OCI-LY7 (cell line): ENCODE measurements around the gene LTB. TPM values are rescaled to one million over a fixed set of nuclear protein-coding genes. Genes with fewer than 3 reads are reported as not detected.

Experiments
- BruUV-seq: library from RNA; stranded (reverse); fragments of 400-500 nt; replicated peaks from 2 replicates; lab custom pipeline; 2021; lab: Mats Ljungman, UMichigan
- CTCF ChIA-PET: fragments of 300-600 bp; sonication (Branson Sonifier 250); formaldehyde crosslinking; loops from one replicate; lab custom pipeline; 2022; ENCODE audit warnings: antibody characterized with exemption; ENCODE audit not compliant: unreplicated experiment; lab: Charles Lee
- POLR2A ChIA-PET: fragments of 300-600 bp; sonication (Branson Sonifier 250); formaldehyde crosslinking; loops from one replicate; lab custom pipeline; 2022; ENCODE audit warnings: antibody characterized with exemption; lab: Charles Lee
- DNase-seq: peaks from one replicate; pipeline ENCODE4 v3.0.0-alpha.2; 2015; ENCODE audit warnings: low spot score
- H2AFZ ChIP-seq: fragments of 200-600 bp; sonication (generic), shearing (Covaris generic); 2 replicates; pipeline ENCODE4 v1.6.1; 2014; ENCODE audit warnings: mild to moderate bottlenecking, antibody characterized with exemption, low read length, moderate library complexity
- H3K27ac ChIP-seq: fragments of 200-600 bp; sonication (generic); 2 replicates; pipeline ENCODE4 v1.5.1; 2014; ENCODE audit warnings: mixed run types, low read depth, mild to moderate bottlenecking, moderate library complexity, low read length, inconsistent platforms; ENCODE audit not compliant: poor library complexity, severe bottlenecking
- H3K36me3 ChIP-seq: fragments of 200-600 bp; sonication (generic); 2 replicates; pipeline ENCODE4 v1.6.1; 2014; ENCODE audit warnings: mild to moderate bottlenecking, antibody characterized with exemption, low read length, moderate library complexity, mixed read lengths; ENCODE audit not compliant: insufficient read depth
- H3K4me1 ChIP-seq: fragments of 200-600 bp; sonication (generic); 2 replicates; pipeline ENCODE4 v1.5.1; 2014; ENCODE audit warnings: mild to moderate bottlenecking, low read length; ENCODE audit not compliant: insufficient read depth, poor library complexity, severe bottlenecking
- H3K4me2 ChIP-seq: fragments of 200-600 bp; sonication (generic); 2 replicates; pipeline ENCODE4 v1.6.1; 2014; ENCODE audit warnings: mild to moderate bottlenecking, low read length
- H3K4me3 ChIP-seq: fragments of 200-600 bp; sonication (generic); 2 replicates; pipeline ENCODE4 v1.5.1; 2014; ENCODE audit warnings: mild to moderate bottlenecking, low read depth, low read length; ENCODE audit not compliant: poor library complexity, severe bottlenecking
- H3K79me2 ChIP-seq: fragments of 200-600 bp; sonication (generic); 2 replicates; pipeline ENCODE4 v1.6.1; 2016; ENCODE audit warnings: low read depth, mild to moderate bottlenecking, low read length, moderate library complexity, mixed read lengths; ENCODE audit not compliant: insufficient read depth
- H3K9me2 ChIP-seq: fragments of 200-600 bp; sonication (generic); 2 replicates; pipeline ENCODE4 v1.6.1; 2016; ENCODE audit warnings: mild to moderate bottlenecking, low read length, mixed read lengths; ENCODE audit not compliant: insufficient read depth
- H3K9me3 ChIP-seq: fragments of 200-600 bp; sonication (generic); 2 replicates; pipeline ENCODE4 v1.6.1; 2014; ENCODE audit warnings: mild to moderate bottlenecking, mixed run types, low read length, mixed read lengths
- H4K20me1 ChIP-seq: fragments of 200-600 bp; sonication (generic); 2 replicates; pipeline ENCODE4 v1.6.1; 2014; ENCODE audit warnings: mild to moderate bottlenecking, antibody characterized with exemption, low read length, moderate library complexity, mixed read lengths; ENCODE audit not compliant: insufficient read depth
- EZH2phosphoT487 ChIP-seq: fragments of 200-600 bp; sonication (generic); IDR thresholded peaks from 2 replicates; pipeline ENCODE4 v1.6.1; 2018; ENCODE audit warnings: low read depth, borderline replicate concordance, mild to moderate bottlenecking, mixed run types, antibody characterized with exemption, low read length, moderate library complexity, mixed read lengths
- intact Hi-C: fragments of 100-400 bp; cut with micrococcal nuclease; formaldehyde crosslinking; loops from one replicate; pipeline ENCODE4 v1.10.0; 2022; ENCODE audit not compliant: unreplicated experiment
- total RNA-seq, 2 experiments: library from RNA; depleted of rRNA in 1 of 2; stranded (reverse); fragments of >200 nt in 1 of 2; shearing (Covaris generic) in 1 of 2; gene quantifications; 2 replicates each; pipeline ENCODE4 v1.2.3, GENCODE V29; 2014 to 2022
- TF ChIP-seq, protein P1 (sequence below): fragments of 200-600 bp; sonication (generic); conservative IDR thresholded peaks from 2 replicates; pipeline ENCODE4 v1.5.1; 2014; ENCODE audit warnings: mild to moderate bottlenecking, antibody characterized with exemption, low read length, moderate library complexity, mixed read lengths

Gene LTB
- total RNA-seq, 2 experiments from 2014 or later, result 36.5 to 36.9 TPM

DNA sequence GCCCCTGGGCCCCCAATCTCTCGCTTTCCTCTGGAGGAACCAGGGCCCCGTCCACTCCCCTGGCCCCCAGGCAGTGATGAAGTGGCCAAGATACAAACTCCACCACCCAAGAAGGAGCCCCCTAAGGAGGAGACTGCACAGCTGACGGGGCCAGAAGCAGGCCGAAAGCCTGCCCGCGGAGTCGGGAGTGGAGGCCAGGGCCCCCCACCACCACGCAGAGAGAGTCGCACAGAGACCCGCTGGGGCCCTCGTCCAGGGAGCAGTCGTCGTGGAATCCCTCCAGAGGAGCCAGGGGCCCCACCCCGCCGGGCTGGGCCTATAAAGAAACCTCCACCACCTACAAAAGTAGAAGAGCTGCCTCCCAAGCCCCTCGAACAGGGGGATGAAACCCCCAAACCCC lies 49.0 kb upstream of the LTB start:
- Histone ChIP-seq H3K9me3 (no peaks in the 10 kb centered on the region), H2AFZ (no peak overlapping the region), H3K9me2 (no peaks in the 10 kb centered on the region), H4K20me1 (no peaks in the 10 kb centered on the region; the same call in 1 of the 2 replicates), H3K79me2 (peaks cover 5% of the 10 kb centered on the region; the same call in 1 of the 2 replicates), H3K4me1 (no peaks in the 10 kb centered on the region), H3K27ac (no peak overlapping the region), H3K4me3 (no peak overlapping the region), H3K4me2 (no peak overlapping the region), H3K36me3 (peaks cover 100% of the 10 kb centered on the region)
- DNase-seq, result no peak
- POLR2A ChIA-PET, result no interaction called here
- CTCF ChIA-PET, result no interaction called here
- BruUV-seq, result no TSS peak
- TF ChIP-seq, protein P1, sequence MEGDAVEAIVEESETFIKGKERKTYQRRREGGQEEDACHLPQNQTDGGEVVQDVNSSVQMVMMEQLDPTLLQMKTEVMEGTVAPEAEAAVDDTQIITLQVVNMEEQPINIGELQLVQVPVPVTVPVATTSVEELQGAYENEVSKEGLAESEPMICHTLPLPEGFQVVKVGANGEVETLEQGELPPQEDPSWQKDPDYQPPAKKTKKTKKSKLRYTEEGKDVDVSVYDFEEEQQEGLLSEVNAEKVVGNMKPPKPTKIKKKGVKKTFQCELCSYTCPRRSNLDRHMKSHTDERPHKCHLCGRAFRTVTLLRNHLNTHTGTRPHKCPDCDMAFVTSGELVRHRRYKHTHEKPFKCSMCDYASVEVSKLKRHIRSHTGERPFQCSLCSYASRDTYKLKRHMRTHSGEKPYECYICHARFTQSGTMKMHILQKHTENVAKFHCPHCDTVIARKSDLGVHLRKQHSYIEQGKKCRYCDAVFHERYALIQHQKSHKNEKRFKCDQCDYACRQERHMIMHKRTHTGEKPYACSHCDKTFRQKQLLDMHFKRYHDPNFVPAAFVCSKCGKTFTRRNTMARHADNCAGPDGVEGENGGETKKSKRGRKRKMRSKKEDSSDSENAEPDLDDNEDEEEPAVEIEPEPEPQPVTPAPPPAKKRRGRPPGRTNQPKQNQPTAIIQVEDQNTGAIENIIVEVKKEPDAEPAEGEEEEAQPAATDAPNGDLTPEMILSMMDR, result no peak
- TF ChIP-seq EZH2phosphoT487, result no peak
- intact Hi-C loops, result no loop called here

DNA sequence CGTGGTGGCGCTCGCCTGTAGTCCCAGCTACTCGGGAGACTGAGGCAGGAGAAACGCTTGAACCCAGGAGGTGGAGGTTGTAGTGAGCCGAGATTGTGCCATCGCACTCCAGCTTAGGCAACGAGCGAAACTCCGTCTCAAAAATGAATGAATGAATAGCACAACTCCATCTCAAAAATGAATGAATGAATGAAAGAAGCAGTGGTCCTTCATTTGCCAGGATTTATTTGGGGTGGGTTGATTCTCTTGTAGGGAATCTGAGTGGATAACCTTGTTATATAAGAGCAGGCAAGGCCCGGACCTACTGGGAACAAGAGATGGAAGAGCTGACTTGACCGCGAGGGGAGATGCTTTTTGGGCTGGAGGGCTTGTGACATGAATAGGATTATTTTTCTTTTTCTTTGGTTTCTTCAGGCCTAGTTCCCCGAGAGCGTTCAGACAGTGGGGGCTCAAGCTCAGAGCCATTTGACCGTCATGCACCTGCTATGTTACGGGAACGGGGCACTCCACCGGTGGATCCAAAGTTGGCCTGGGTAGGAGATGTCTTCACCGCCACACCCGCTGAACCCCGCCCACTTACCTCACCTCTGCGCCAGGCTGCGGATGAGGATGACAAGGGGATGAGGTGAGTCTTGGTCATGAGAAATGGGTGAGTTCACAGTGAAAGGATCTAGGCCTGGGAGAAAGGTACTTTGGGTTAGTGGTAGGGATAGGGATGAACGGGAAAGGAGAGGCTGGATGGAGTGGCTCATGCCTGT lies 48.1 kb upstream of the LTB start:
- H3K9me3 ChIP-seq, result no peaks in the 10 kb centered on the region
- ChIA-PET CTCF (no interaction called here), POLR2A (interaction anchor here (0.8 kb wide), 1 partner anchor 22 kb away, joined by 3 read pairs; the partner anchor contains the start of gene BAG6)
- no peaks in the 10 kb centered on the region for H3K4me1 ChIP-seq
- no peaks in the 10 kb centered on the region for H3K9me2 ChIP-seq
- TF ChIP-seq, protein P1, result no peak
- TF ChIP-seq EZH2phosphoT487, result no peak
- intact Hi-C loops, result no loop called here
- BruUV-seq, result no TSS peak
- peaks cover 14% of the 10 kb centered on the region; the same call in 1 of the 2 replicates for H3K79me2 ChIP-seq
- H2AFZ ChIP-seq, result no peak overlapping the region
- DNase-seq, result no peak
- H3K36me3 ChIP-seq, result peaks cover 100% of the 10 kb centered on the region
- no peak overlapping the region for H3K4me2 ChIP-seq
- H3K27ac ChIP-seq, result no peak overlapping the region
- no peaks in the 10 kb centered on the region; the same call in 1 of the 2 replicates for H4K20me1 ChIP-seq
- no peak overlapping the region for H3K4me3 ChIP-seq

DNA sequence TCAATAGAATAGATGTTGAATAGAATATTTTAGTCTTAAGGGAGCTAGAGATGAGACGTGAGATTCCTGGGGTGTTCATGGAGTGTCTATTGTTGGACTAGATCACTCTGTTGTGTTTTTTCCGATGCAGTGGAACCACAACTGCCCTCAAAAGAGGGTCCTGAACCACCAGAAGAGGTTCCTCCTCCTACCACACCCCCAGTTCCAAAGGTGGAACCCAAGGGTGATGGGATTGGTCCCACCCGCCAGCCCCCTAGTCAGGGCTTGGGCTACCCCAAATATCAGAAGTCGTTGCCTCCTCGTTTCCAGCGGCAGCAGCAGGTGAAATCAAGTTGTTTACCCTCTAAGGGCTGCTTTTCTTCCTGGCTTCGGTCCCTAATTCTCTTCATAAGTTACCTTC lies 46.8 kb upstream of the LTB start:
- POLR2A ChIA-PET, result no interaction called here
- BruUV-seq, result no TSS peak
- TF ChIP-seq, protein P1, result no peak
- TF ChIP-seq EZH2phosphoT487, result no peak
- peaks cover 100% of the 10 kb centered on the region for H3K36me3 ChIP-seq
- no peaks in the 10 kb centered on the region for H3K9me2 ChIP-seq
- no peaks in the 10 kb centered on the region for H3K4me1 ChIP-seq
- H3K79me2 ChIP-seq, result peaks cover 21% of the 10 kb centered on the region
- no peak for DNase-seq
- intact Hi-C loops, result no loop called here
- H2AFZ ChIP-seq, result no peak overlapping the region
- peaks cover 6% of the 10 kb centered on the region; the same call in 1 of the 2 replicates for H4K20me1 ChIP-seq
- CTCF ChIA-PET, result no interaction called here
- no peak overlapping the region for H3K4me3 ChIP-seq
- H3K4me2 ChIP-seq, result no peak overlapping the region
- H3K27ac ChIP-seq, result no peak overlapping the region
- H3K9me3 ChIP-seq, result no peaks in the 10 kb centered on the region
